HCT116 (cell line): ENCODE measurements around the gene NUMA1. TPM values are rescaled to one million over a fixed set of nuclear protein-coding genes. Genes with fewer than 3 reads are reported as not detected.

Source experiments
- ATAC-seq: fragments of 200-7000 bp; cut with Tn5 transposase; 2 replicates; pipeline ENCODE4 v1.9.1; 2020; ENCODE audit warnings: mild to moderate bottlenecking, moderate library complexity
- BruUV-seq: library from RNA; stranded (reverse); fragments of 400-500 nt; replicated peaks from 2 replicates; lab custom pipeline; 2021; lab: Mats Ljungman, UMichigan
- CTCF ChIA-PET: fragments of 300-600 bp; sonication (Branson Sonifier 250); formaldehyde crosslinking; loops from one replicate; lab custom pipeline; 2021; ENCODE audit warnings: antibody characterized with exemption; lab: Charles Lee
- POLR2A ChIA-PET: fragments of 300-600, 350-600 bp; sonication (Branson Sonifier 250); formaldehyde crosslinking; loops from one replicate; lab custom pipeline; 2021; ENCODE audit warnings: antibody characterized with exemption; lab: Charles Lee
- RAD21 ChIA-PET, 2 experiments: fragments of 300-600 bp; sonication (Branson Sonifier 250); formaldehyde crosslinking; loops; one replicate each; lab custom pipeline; 2023; ENCODE audit warnings: low total read pairs in 2 of 2; ENCODE audit not compliant: uncharacterized antibody in 2 of 2, unreplicated experiment in 2 of 2, low non-redundant PET in 1 of 2; lab: Charles Lee
- DNase-seq: peaks from one replicate; pipeline ENCODE4 v3.0.0-alpha.2; 2010; ENCODE audit warnings: low read depth, low spot score
- H2AFZ ChIP-seq: fragments of 200-600 bp; shearing (Covaris generic), sonication (generic); 2 replicates; pipeline ENCODE4 v1.6.1; 2017; ENCODE audit warnings: low read depth, mixed run types, mixed read lengths, antibody characterized with exemption, low read length; ENCODE audit not compliant: poor library complexity, severe bottlenecking
- H3K27ac ChIP-seq: 2 replicates; pipeline ENCODE4 v1.5.1; 2012; ENCODE audit warnings: low read depth, low read length
- H3K27me3 ChIP-seq: fragments of 200-600 bp; sonication (generic); 2 replicates; pipeline ENCODE4 v1.6.1; 2016; ENCODE audit warnings: mixed run types, low read length, mixed read lengths; ENCODE audit not compliant: insufficient read depth
- H3K36me3 ChIP-seq, 2 experiments: fragments of 200-500 bp in 1 of 2; fragments of 200-600 bp in 1 of 2; sonication (Bioruptor generic) in 1 of 2; sonication (generic) in 1 of 2; 2 replicates each; pipeline versions ENCODE4 v1.5.1 to v1.6.1; 2014 to 2016; ENCODE audit warnings: low read length in 2 of 2, inconsistent platforms in 1 of 2, mixed read lengths in 1 of 2, mixed run types in 1 of 2; ENCODE audit not compliant: insufficient read depth in 2 of 2, control insufficient read depth in 1 of 2
- H3K4me1 ChIP-seq, 2 experiments: fragments of 200-600 bp in 1 of 2; sonication (generic) in 1 of 2; 2 replicates each; pipeline versions ENCODE4 v1.5.1 to v1.6.1; 2012 to 2017; ENCODE audit warnings: low read length in 2 of 2, inconsistent platforms in 1 of 2, mild to moderate bottlenecking in 1 of 2, mixed read lengths in 1 of 2, mixed run types in 1 of 2, moderate library complexity in 1 of 2; ENCODE audit not compliant: insufficient read depth in 2 of 2, control insufficient read depth in 1 of 2
- H3K4me2 ChIP-seq: fragments of 200-600 bp; sonication (generic); 2 replicates; pipeline ENCODE4 v1.6.1; 2017; ENCODE audit warnings: mixed run types, low read length, mixed read lengths
- H3K4me3 ChIP-seq, 2 experiments: fragments of 200-600 bp in 1 of 2; sonication (generic) in 1 of 2; replicated peaks in 1 of 2; 2 replicates each; pipeline ENCODE4 v1.5.1; 2011 to 2016; ENCODE audit warnings: low read length in 2 of 2, control low read depth in 1 of 2, low read depth in 1 of 2, mild to moderate bottlenecking in 1 of 2, mixed read lengths in 1 of 2, mixed run types in 1 of 2
- H3K79me2 ChIP-seq: fragments of 200-600 bp; sonication (generic); 2 replicates; pipeline ENCODE4 v1.6.1; 2017; ENCODE audit warnings: mild to moderate bottlenecking, mixed run types, low read length, moderate library complexity, mixed read lengths; ENCODE audit not compliant: insufficient read depth
- H3K9ac ChIP-seq: fragments of 200-600 bp; sonication (generic); 2 replicates; pipeline ENCODE4 v1.6.1; 2016; ENCODE audit warnings: low read length, mixed read lengths
- H3K9me2 ChIP-seq: fragments of 200-600 bp; sonication (generic), shearing (Covaris generic); 2 replicates; pipeline ENCODE4 v1.6.1; 2017; ENCODE audit warnings: mixed run types, mild to moderate bottlenecking, moderate library complexity; ENCODE audit not compliant: insufficient read depth
- H3K9me3 ChIP-seq, 2 experiments: fragments of 200-500 bp in 1 of 2; fragments of 200-600 bp in 1 of 2; sonication (Bioruptor generic) in 1 of 2; sonication (generic) in 1 of 2; 2 replicates each; pipeline ENCODE4 v1.6.1; 2014 to 2017; ENCODE audit warnings: low read length in 2 of 2, mixed read lengths in 2 of 2, inconsistent platforms in 1 of 2, low read depth in 1 of 2, mild to moderate bottlenecking in 1 of 2, mixed run types in 1 of 2, moderate library complexity in 1 of 2; ENCODE audit not compliant: control insufficient read depth in 1 of 2, insufficient read depth in 1 of 2
- H4K20me1 ChIP-seq: fragments of 200-600 bp; sonication (generic), shearing (Covaris generic); 2 replicates; pipeline ENCODE4 v1.6.1; 2017; ENCODE audit warnings: mixed run types, mild to moderate bottlenecking, moderate library complexity; ENCODE audit not compliant: insufficient read depth
- ATF3 ChIP-seq: IDR thresholded peaks from 2 replicates; pipeline ENCODE4 v1.6.1; 2012
- EGR1 ChIP-seq: IDR thresholded peaks from 2 replicates; pipeline ENCODE4 v1.6.1; 2012; ENCODE audit warnings: low read depth
- ELF1 ChIP-seq: IDR thresholded peaks from 2 replicates; pipeline ENCODE4 v1.6.1; 2012; ENCODE audit warnings: low read depth, borderline replicate concordance
- FOSL1 ChIP-seq: IDR thresholded peaks from 2 replicates; pipeline ENCODE4 v1.6.1; 2012; ENCODE audit warnings: low read depth
- POLR2A ChIP-seq: IDR thresholded peaks from 2 replicates; pipeline ENCODE4 v1.7.0; 2011; ENCODE audit warnings: borderline replicate concordance; ENCODE audit not compliant: insufficient read depth, insufficient read length; ENCODE audit errors: extremely low read depth
- ZBTB33 ChIP-seq: IDR thresholded peaks from 2 replicates; pipeline ENCODE4 v1.6.1; 2011; ENCODE audit warnings: mild to moderate bottlenecking, low read length, moderate library complexity; ENCODE audit not compliant: insufficient replicate concordance; ENCODE audit errors: extremely low read depth
- ZNF274 ChIP-seq: fragments of 200-500 bp; sonication (Bioruptor generic); IDR thresholded peaks from 2 replicates; pipeline ENCODE4 v1.6.1; 2014; ENCODE audit warnings: mild to moderate bottlenecking, low read depth, low read length, inconsistent platforms
- intact Hi-C: fragments of 100-400 bp; cut with micrococcal nuclease; formaldehyde crosslinking; loops from 2 replicates; pipeline ENCODE4 v1.10.0; 2022
- total RNA-seq: library from RNA; stranded (reverse); gene quantifications from one replicate; pipeline ENCODE4 v1.2.1, GENCODE V29; 2021; ENCODE audit not compliant: unreplicated experiment
- TF ChIP-seq, protein P1 (sequence below): IDR thresholded peaks from 2 replicates; pipeline ENCODE4 v1.6.1; 2012

The NUMA1 gene
- total RNA-seq, 1 experiment from 2014 or later = 133 TPM

- H3K4me3 ChIP-seq = peak overlapping the region; percentile 89 to 99
- CTCF ChIA-PET = no interaction called here
Observed at GRCh38 chr11:72102162-72102561, 21.8 kb upstream of the NUMA1 start.

More at GRCh38 chr11:72102162-72102561, 21.8 kb upstream of the NUMA1 start:
- Histone ChIP-seq H3K27ac (peak overlapping the region; percentile 80), H3K9ac (peak overlapping the region; percentile 95), H3K36me3 (peaks cover 11 to 18% of the 10 kb centered on the region in 2 experiments; a peak in 3 of 4 replicates), H3K9me3 (no peaks in the 10 kb centered on the region), H3K4me2 (peak overlapping the region; percentile 90), H3K9me2 (no peaks in the 10 kb centered on the region), H2AFZ (no peak overlapping the region), H3K27me3 (no peaks in the 10 kb centered on the region), H4K20me1 (no peaks in the 10 kb centered on the region), H3K79me2 (peaks cover 36% of the 10 kb centered on the region), H3K4me1 (peaks cover 11 to 18% of the 10 kb centered on the region in 2 experiments; a peak in 3 of 4 replicates)
- no peak for TF ChIP-seq ZNF274
- no peak for TF ChIP-seq ZBTB33
- TF ChIP-seq FOSL1 = no peak
- TF ChIP-seq POLR2A = no peak
- TF ChIP-seq EGR1 = no peak
- TF ChIP-seq, protein P1, sequence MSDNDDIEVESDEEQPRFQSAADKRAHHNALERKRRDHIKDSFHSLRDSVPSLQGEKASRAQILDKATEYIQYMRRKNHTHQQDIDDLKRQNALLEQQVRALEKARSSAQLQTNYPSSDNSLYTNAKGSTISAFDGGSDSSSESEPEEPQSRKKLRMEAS = no peak
- no peak for TF ChIP-seq ELF1
- no peak for TF ChIP-seq ATF3
- no peak for ATAC-seq
- DNase-seq = no peak
- ChIA-PET RAD21 (interaction anchor here in 1 of 2 experiments (0.6 kb wide), 1 partner anchor 10 kb away, joined by 3 read pairs; the partner anchor contains the start of gene ANAPC15), POLR2A (no interaction called here)
- TSS peak; percentile 67 for BruUV-seq
- intact Hi-C loops = loop anchor here (5.0 kb wide), 1 partner anchor 120 kb away; the partner anchor contains the start of gene INPPL1
